Right renal pelvis (tissue), 4 donors: ENCODE measurements around the gene L3MBTL2. TPM values are rescaled to one million over a fixed set of nuclear protein-coding genes. Genes with fewer than 3 reads are reported as not detected.
"Not testable (repeated sequence)": the region's sequence is repeated elsewhere in the genome, so short reads cannot be mapped to it uniquely, and the experiment has no call there.

Source experiments
- DNase-seq, 4 donors: peaks; one replicate each; pipeline ENCODE4 v3.0.0-alpha.2; 2013; ENCODE audit warnings: low read depth in 4 of 4, low spot score in 3 of 4, missing footprints in 1 of 4
- polyA plus RNA-seq, 4 donors: library from polyadenylated mRNA; unstranded; fragments of 120-200 nt; gene quantifications; one replicate each; pipeline ENCODE4 v1.2.1, GENCODE V29; 2013; ENCODE audit not compliant: insufficient read length in 4 of 4

Gene L3MBTL2
- polyA plus RNA-seq = 10 to 100 TPM; 23.8 to 26.3 (median 26.0) TPM

DNA sequence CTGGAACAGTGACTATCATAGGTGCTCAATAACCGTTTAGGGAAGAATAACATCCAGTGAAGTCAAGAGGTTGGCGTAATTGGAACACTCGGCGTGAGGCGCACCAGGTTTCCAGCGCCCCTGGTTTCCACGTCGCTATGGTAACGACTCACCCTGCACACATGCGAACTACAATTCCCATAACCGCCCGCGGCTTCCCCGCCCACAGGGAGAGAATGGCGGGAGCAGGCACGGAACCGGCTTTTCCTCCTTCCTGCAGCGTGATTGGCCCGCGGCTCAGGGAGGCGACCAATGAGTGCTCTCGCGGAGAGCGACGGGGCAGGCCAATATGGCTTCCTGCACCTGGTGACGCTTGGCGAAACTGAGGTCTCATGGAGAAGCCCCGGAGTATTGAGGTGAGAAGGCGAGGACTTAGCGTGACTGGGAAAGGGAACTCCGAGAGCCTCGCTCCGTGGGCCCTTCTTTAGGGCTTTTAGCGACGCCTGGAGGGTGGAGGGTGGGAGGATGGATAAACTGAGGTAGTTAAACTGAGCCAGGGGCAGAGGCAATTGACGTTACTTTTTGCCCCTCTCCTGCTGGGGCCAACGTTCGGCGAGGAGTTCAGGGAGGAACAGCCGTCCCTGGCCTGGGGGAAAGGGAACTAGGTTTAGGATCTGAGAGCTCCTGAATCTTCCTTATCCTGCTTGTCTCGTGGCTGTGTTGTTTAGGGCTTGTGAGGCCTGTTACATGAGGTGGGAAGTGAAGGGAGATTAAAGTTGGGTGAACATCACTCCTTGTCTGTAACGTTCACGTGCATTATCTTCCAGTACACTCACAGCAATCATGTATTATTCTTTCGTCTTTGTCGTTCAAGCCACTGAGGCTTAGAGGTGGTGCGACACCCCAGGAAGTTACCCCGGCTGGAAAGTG, at the start of gene L3MBTL2:
Gene L3MBTL2, plus strand, starts transcription at position 321 of the 909 bp plus-strand sequence. Its CDS starts 51 bp downstream, at position 372.
- peak; percentile 88 to 92 (median 90) for DNase-seq

DNA sequence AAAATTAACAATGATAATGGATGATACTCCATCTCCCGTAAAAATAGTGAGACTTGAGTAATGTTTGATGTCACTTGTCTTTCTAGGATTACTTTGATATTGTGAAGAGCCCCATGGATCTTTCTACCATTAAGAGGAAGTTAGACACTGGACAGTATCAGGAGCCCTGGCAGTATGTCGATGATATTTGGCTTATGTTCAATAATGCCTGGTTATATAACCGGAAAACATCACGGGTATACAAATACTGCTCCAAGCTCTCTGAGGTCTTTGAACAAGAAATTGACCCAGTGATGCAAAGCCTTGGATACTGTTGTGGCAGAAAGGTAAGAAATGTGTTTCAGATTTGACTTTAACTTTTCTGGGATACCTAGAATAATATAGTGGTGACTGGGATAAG, 48.0 kb upstream of the L3MBTL2 start:
- no peak for DNase-seq

DNA sequence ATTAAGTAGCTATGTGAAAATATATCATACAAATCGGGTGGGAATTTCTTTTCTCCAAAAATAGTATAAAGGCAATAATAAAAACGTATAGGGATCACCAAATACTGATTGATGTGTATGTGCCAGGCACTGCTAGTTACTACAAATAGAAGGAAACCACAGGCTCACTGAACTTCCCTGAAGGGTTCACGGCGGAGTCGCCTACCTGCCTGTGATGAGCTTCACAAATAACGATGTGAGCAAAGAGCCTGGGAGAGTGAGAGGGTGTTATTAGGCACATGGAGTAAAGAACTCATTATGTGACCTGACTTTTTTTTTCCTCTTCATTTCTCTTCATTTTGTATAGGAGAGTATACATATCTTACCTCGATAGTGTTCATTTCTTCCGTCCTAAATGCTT, 36.0 kb upstream of the L3MBTL2 start:
- DNase-seq = no peak

DNA sequence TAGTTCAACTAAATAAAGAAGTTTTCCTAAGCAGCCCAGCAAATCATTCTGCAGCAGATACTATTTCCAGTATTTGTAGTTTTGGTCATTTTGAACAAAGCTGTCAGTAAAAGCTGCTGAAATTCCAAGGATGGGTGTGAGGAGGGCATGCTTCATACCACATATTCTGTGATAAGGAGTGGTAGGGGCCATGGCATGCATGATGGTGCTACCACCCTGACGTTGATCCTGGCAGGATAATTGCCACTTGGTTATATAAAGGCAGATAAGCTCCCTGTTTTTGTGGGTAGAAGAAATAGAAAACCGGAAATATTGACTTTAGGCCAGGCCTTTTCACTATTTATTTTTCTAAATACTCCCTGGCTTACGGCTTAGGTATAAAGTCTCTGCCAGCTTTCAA, 33.1 kb upstream of the L3MBTL2 start:
- DNase-seq = no peak

DNA sequence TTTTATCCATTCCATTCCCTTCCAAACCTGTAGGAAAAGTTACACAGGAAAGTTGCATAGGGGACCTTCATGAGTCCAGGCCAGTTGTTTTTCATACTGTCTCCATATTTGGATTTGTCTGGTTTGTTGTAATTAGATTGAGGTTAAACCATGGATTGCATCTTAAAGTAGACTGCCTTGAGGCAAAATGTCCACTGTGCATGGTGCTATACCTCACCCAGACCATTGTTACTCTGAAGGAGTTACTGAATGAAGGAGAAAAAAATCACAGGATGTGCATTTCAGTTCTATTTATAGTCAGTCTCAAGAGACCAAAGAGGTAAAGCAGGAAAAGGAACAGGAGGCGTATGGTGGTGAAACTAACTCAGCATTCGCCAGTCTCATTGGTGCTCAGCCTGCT, 29.6 kb upstream of the L3MBTL2 start:
- DNase-seq = no peak

DNA sequence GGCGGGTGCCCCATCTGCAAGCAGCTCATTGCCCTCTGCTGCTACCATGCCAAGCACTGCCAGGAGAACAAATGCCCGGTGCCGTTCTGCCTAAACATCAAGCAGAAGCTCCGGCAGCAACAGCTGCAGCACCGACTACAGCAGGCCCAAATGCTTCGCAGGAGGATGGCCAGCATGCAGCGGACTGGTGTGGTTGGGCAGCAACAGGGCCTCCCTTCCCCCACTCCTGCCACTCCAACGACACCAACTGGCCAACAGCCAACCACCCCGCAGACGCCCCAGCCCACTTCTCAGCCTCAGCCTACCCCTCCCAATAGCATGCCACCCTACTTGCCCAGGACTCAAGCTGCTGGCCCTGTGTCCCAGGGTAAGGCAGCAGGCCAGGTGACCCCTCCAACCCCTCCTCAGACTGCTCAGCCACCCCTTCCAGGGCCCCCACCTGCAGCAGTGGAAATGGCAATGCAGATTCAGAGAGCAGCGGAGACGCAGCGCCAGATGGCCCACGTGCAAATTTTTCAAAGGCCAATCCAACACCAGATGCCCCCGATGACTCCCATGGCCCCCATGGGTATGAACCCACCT, 28.0 kb upstream of the L3MBTL2 start:
- no peak for DNase-seq

DNA sequence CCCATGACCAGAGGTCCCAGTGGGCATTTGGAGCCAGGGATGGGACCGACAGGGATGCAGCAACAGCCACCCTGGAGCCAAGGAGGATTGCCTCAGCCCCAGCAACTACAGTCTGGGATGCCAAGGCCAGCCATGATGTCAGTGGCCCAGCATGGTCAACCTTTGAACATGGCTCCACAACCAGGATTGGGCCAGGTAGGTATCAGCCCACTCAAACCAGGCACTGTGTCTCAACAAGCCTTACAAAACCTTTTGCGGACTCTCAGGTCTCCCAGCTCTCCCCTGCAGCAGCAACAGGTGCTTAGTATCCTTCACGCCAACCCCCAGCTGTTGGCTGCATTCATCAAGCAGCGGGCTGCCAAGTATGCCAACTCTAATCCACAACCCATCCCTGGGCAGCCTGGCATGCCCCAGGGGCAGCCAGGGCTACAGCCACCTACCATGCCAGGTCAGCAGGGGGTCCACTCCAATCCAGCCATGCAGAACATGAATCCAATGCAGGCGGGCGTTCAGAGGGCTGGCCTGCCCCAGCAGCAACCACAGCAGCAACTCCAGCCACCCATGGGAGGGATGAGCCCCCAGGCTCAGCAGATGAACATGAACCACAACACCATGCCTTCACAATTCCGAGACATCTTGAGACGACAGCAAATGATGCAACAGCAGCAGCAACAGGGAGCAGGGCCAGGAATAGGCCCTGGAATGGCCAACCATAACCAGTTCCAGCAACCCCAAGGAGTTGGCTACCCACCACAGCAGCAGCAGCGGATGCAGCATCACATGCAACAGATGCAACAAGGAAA, 27.3 kb upstream of the L3MBTL2 start:
- no peak for DNase-seq

DNA sequence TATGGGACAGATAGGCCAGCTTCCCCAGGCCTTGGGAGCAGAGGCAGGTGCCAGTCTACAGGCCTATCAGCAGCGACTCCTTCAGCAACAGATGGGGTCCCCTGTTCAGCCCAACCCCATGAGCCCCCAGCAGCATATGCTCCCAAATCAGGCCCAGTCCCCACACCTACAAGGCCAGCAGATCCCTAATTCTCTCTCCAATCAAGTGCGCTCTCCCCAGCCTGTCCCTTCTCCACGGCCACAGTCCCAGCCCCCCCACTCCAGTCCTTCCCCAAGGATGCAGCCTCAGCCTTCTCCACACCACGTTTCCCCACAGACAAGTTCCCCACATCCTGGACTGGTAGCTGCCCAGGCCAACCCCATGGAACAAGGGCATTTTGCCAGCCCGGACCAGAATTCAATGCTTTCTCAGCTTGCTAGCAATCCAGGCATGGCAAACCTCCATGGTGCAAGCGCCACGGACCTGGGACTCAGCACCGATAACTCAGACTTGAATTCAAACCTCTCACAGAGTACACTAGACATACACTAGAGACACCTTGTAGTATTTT, 26.6 kb upstream of the L3MBTL2 start:
- no peak for DNase-seq

DNA sequence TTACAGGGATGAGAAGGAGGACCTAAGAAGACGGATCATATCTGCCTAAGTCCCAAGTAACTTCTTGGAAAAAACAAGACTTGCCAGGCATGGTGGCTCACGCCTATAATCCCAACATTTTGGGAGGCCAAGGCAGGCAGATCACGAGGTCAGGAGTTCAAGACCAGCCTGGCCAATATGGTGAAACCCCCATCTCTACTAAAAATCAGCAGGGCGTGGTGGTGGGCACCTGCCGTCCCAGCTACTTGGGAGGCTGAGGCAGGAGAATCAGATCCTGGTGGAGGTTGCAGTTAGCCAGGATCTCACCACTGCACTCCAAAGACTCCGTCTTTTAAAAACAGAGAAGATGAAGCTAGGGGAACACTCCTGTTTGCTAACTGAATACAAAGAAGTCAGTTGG, 24.8 kb upstream of the L3MBTL2 start:
- not testable (repeated sequence) for DNase-seq

DNA sequence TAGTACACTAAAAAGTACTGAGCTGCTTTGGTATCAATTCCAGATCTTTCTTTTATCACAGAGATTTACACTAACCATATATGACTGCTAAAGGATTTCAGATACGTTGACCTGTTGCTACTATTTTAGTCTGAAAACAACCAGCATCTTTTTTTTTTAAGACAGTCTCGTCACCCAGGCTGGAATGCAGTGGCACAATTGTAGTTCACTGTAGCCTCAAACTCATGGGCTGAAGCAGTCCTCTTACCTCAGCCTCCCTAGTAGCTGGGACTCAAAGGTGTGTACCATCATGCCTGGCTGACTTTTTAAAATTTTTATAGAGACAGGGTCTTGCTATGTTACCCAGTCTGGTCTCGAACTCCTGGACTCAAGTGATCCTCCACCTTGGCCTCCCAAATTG, 24.2 kb upstream of the L3MBTL2 start:
- DNase-seq = no peak

DNA sequence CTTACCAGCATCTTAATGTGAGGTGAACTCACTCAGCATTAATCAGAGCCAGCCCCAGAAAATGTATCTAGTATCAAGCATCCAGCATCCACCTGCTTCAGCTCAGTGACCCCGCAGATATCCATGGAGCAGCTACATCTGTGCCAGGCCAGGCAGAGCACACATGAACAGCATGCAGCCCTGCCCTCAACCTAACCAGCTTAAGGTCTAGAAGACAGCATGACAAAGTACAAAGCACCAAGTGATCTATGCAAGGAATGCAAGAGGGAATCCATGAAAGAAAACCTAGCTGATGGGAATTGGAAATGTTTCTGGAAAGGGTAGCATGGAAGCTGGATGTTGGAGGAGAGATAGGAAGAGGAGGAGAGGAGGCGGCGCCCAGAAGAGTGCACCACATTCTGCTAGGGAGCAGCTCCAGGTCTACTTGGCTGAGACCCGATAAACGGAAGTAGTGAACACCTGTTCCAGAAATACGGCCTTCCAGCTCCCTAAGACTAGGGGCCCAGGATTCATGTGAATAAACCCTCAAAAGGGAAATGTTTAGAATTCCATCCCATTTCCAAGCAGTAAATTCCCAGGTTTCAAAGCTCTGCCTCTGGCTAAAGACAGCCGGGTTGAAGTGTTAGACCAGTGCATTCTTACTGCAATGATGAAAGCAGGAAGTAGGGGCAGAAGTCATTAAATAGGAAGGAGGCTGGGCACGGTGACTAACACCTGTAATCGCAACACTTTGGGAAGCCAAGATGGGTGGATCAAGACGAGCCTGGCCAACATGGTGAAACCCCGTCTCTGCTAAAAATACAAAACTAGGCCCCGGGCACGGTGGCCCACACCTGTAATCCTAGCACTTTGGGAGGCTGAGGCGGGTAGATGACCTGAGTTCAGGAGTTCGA, 23.5 kb upstream of the L3MBTL2 start:
- DNase-seq = no peak

DNA sequence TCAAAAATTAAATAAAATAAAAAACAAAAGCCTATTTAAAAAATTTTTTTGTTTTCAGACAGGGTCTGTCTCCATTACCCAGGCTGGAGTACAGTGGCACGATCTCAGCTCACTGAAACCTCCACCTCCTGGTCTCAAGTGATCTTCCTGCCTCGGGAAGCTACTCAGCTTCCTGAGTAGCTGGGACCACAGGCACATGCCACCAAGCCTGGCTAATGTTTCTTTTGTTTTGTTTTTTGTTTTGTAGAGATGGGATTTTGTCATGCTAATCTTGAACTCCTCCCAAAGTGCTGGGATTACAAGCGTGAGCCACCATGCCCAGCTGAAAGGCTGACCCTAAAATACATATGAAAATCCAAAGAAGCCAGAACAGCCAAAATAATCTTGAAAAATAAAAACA, 20.4 kb upstream of the L3MBTL2 start:
- no peak for DNase-seq

DNA sequence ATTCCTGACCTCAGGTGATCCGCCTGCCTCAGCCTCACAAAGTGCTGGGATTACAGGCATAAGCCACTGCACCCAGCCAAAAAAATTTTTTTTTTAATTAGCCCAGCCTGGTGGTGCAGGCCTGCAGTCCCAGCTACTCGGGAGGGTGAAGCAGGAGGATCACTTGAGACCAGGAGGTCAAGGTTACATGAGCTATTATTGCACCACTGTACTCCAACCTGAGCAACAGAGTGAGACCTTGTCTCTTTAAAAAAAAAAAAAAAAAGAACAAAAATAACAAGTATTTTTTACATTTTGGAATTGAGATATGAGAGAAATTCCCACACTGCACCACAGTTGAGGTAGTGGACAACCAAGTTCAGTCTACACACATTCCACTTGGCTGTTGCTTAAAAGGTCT, 13.6 kb upstream of the L3MBTL2 start:
- no peak for DNase-seq

DNA sequence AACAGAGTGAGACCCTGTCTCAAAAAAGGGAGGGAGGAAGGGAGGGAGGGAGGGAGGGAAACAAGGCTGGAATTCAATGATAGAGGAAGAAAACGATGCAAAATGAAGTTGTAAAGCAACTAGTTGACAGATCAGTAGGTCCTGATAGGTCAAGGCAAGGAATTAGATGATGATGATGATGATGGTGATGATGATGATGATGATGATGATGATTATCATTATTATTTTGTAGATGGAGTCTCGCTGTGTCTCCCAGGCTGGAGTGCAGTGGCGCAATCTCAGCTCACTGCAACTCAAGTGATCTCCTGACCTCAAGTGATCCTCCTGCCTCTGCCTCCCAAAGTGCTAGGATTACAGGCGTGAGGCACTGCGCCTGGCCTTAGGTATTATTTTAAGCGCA, 11.3 kb upstream of the L3MBTL2 start:
- no peak for DNase-seq

DNA sequence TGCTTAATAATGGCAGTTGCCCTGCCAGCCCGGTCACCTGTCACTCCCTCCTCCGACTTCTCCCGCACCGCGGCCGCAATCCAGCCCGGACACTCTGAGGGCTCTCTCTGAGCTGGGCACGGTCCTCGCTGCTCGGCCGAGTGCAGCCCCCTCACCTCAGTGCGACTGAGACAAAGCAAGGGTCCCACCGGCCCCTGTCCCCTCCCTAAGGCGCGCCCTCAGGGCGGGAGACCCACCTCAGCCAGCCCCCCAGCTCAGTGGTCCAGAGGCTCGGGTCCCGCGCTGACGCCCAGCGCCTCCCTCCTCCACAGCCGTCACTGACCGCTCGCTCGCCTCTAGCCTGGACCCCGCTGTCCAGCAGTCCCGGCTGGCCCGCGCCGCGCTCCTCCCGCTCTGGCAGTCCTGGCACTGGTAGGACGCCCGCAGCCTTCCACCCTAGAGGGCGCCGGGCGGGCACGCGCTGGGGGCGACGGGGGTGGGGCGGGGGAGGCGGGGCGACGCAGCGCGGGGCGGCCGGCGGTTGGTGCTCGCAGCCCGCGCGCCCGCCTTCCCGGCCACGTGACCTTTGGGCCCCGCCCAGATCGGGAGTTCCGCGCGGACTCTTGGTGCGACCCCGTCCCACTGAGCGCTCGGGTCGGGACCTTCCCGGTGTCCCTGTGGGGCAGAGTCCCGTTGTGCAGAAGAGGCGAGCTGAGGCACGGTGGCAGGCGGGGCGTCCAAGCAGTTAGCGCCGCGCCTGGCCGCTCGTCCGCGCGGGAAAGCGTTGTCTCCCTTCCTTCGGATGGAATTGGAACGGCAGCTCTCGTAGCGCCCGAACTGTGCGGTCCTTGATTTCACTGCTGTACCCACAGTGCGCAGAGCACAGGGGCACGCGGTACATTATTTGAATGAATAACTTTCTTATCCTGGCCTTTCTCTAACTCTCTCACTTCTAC, 7.8 kb upstream of the L3MBTL2 start:
- peak in 3 of 4 donors; percentile 56 to 75 (median 57) for DNase-seq

DNA sequence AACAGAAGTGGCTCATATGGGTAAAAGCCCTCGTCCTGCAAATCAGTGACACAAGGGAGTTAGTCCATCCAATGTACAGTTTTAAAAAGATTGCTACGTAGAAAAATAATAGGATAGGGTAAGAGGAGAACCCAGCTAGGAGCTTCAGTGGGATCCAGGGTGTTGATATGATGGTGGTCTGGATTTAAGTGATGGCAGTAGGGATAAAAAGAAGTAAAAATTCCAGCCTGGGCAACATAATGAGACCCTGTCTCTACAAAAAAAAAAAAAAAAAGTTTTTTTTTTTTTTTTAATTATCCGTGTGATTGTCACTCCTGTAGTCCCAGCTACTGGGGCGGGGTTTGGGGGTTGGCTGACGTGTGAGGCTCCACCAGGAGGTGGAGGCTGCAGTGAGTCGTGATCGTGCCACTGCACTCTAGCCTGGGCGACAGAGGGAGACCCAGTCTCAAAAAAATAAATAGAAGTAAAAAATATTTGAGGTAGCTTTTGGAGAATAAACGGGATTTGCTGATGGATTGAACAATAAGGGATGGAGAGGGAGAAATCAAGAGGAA, 7.0 kb upstream of the L3MBTL2 start:
- no peak for DNase-seq

DNA sequence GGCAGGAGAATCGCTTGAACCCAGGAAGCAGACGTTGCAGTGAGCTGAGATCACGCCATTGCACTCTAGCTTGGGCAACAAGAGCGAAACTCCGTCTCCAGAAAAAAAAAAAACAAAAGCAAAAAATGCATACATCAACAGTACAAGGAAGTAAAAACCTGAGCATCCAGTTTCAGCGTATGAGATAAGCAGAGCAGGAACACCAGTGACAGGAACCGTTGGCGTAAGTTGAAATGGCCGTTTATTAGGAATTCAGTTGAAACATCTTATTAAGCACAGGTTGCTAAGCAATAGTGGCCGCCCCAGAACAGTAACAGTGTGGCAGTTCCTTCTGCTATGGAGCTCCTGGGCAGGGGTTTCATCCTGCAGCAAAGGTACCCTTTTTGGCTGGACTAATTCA, 4.0 kb upstream of the L3MBTL2 start:
- no peak for DNase-seq

DNA sequence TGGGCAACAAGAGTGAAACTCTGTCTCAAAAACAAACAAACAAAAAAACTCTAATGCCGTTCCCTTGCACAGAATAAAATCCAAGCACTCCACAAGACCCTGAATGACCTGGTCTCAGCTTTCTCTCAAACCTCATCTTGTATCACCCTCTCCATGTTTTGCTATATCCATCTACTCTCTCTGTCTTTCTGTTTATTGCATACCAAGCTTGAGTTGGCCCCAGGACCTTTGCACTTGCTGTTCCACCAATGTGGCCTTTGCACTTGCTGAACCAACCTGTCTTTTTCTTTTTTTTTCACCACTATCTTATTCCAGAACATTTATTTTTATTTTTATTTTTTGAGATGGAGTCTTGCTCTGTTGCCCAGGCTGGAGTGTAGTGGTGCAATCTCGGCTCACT, 2.0 kb upstream of the L3MBTL2 start:
- DNase-seq = no peak

DNA sequence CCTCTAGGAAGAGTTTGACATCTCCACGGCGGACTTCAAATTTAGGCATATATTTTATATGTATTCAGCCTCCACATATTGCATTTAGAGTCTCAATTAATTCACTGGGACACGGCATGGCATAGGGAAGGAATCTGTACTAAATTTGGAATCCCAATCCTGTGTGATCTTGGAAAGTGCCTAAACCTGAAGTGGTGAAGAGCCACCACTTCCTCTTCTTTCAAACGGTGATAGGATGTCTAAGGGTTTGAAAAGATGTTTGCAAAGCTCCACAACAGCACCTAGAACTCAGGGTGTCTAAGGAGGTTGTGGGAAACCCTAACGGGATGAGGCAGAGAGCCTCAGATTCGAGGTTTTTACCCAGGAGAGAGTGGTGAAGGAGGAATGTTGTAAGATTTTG, 1.0 kb upstream of the L3MBTL2 start:
- DNase-seq = no peak
